Body of pancreas (tissue), 4 donors: ENCODE measurements around the gene IFT81. TPM values are rescaled to one million over a fixed set of nuclear protein-coding genes. Genes with fewer than 3 reads are reported as not detected.
"Not testable (repeated sequence)": the region's sequence is repeated elsewhere in the genome, so short reads cannot be mapped to it uniquely, and the experiment has no call there.

ENCODE experiments used
- ATAC-seq: fragments of 150-250 bp; one replicate; pipeline ENCODE4 v1.9.1; 2016
- DNase-seq, 4 donors: peaks; one replicate each; pipeline ENCODE4 v3.0.0-alpha.2; 2019
- H3K27ac ChIP-seq, 4 donors: fragments of 200-600 bp; sonication (generic); 1 replicate in 3 of 4; 2 replicates in 1 of 4; pipeline versions ENCODE4 v1.5.1 to v1.6.1; 2016 to 2019; ENCODE audit warnings: mild to moderate bottlenecking in 1 of 4, mixed read lengths in 1 of 4, moderate library complexity in 1 of 4
- H3K27me3 ChIP-seq, 2 donors: fragments of 200-600 bp; sonication (generic); one replicate each; pipeline ENCODE4 v1.6.0; 2016; ENCODE audit warnings: mild to moderate bottlenecking in 1 of 2
- H3K36me3 ChIP-seq, 2 donors: fragments of 200-600 bp; sonication (generic); replicated peaks in 1 of 2; 2 replicates each; pipeline ENCODE4 v1.5.1; 2016; ENCODE audit warnings: low read depth in 2 of 2; ENCODE audit not compliant: insufficient read depth in 1 of 2
- H3K4me1 ChIP-seq: fragments of 200-600 bp; sonication (generic); one replicate; pipeline ENCODE4 v1.6.0; 2016
- H3K4me3 ChIP-seq, 2 donors: fragments of 200-600 bp; sonication (generic); 1 replicate in 1 of 2; 2 replicates in 1 of 2; pipeline ENCODE4 v1.5.1; 2016 to 2019
- H3K9me3 ChIP-seq, 3 donors: fragments of 200-600 bp; sonication (generic); 1 replicate in 2 of 3; 2 replicates in 1 of 3; pipeline ENCODE4 v1.5.1; 2016
- POLR2A ChIP-seq, 3 donors: fragments of 450-650 bp; IDR thresholded peaks; one replicate each; pipeline ENCODE4 v1.6.1; 2016; ENCODE audit warnings: antibody characterized with exemption in 3 of 3, mild to moderate bottlenecking in 2 of 3
- WGBS, 2 donors: methylation state at CpG; one replicate each; pipeline ENCODE4 v1.1.5; 2017; 5-methylcytosine and 5-hydroxymethylcytosine counted together
- intact Hi-C: fragments of 100-400 bp; cut with DNase I; formaldehyde crosslinking; loops from one replicate; pipeline ENCODE4 v1.15.1; 2023
- total RNA-seq, 2 donors: library from RNA; depleted of rRNA; stranded (reverse); fragments of >200 nt; gene quantifications; one replicate each; pipeline ENCODE4 v1.1.0, GENCODE V29; 2016
- TF ChIP-seq, protein P1 (sequence below), 7 experiments: fragments of 450-650 bp in 4 of 7; fragments of 200-600 bp in 3 of 7; sonication (generic) in 3 of 7; IDR thresholded peaks; one replicate each; pipeline ENCODE4 v1.5.1; 2016 to 2019; ENCODE audit warnings: antibody characterized with exemption in 7 of 7

Gene IFT81
- total RNA-seq, 2 donors from 2014 or later, result 5.2 to 6.3 TPM

- Histone ChIP-seq H3K4me3 (no peak overlapping the region), H3K4me1 (peaks cover 37% of the 10 kb centered on the region), H3K27ac (peak overlapping the region in 1 of 4 donors; percentile 35), H3K9me3 (no peaks in the 10 kb centered on the region), H3K27me3 (no peaks in the 10 kb centered on the region), H3K36me3 (no peaks in the 10 kb centered on the region)
- intact Hi-C loops, result no loop called here
- 63 to 72% methylated on average over 8 to 9 of the region's 9 CpGs for WGBS, 2 donors
- TF ChIP-seq, protein P1, sequence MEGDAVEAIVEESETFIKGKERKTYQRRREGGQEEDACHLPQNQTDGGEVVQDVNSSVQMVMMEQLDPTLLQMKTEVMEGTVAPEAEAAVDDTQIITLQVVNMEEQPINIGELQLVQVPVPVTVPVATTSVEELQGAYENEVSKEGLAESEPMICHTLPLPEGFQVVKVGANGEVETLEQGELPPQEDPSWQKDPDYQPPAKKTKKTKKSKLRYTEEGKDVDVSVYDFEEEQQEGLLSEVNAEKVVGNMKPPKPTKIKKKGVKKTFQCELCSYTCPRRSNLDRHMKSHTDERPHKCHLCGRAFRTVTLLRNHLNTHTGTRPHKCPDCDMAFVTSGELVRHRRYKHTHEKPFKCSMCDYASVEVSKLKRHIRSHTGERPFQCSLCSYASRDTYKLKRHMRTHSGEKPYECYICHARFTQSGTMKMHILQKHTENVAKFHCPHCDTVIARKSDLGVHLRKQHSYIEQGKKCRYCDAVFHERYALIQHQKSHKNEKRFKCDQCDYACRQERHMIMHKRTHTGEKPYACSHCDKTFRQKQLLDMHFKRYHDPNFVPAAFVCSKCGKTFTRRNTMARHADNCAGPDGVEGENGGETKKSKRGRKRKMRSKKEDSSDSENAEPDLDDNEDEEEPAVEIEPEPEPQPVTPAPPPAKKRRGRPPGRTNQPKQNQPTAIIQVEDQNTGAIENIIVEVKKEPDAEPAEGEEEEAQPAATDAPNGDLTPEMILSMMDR (IDR thresholded peaks at IDR 0.05), result no peak
- no peak for TF ChIP-seq POLR2A (IDR thresholded peaks at IDR 0.05)
- ATAC-seq (no peak), DNase-seq (no peak)
Measured at GRCh38 chr12:110252716-110253115, 128.6 kb downstream of the IFT81 start.

GRCh38 chr12:110253176-110253575 lies 129.0 kb downstream of the IFT81 start:
- DNase-seq (peak; percentile 50 to 74 (median 64)), ATAC-seq (peak; percentile 64)
- Histone ChIP-seq H3K4me3 (no peak overlapping the region), H3K27ac (peak overlapping the region in 1 of 4 donors; percentile 35), H3K9me3 (no peaks in the 10 kb centered on the region), H3K27me3 (no peaks in the 10 kb centered on the region), H3K4me1 (peaks cover 33% of the 10 kb centered on the region), H3K36me3 (no peaks in the 10 kb centered on the region)
- no peak for TF ChIP-seq POLR2A (IDR thresholded peaks at IDR 0.05)
- 28 to 38% methylated on average over 9 of the region's 9 CpGs for WGBS, 2 donors
- intact Hi-C loops, result no loop called here

DNA sequence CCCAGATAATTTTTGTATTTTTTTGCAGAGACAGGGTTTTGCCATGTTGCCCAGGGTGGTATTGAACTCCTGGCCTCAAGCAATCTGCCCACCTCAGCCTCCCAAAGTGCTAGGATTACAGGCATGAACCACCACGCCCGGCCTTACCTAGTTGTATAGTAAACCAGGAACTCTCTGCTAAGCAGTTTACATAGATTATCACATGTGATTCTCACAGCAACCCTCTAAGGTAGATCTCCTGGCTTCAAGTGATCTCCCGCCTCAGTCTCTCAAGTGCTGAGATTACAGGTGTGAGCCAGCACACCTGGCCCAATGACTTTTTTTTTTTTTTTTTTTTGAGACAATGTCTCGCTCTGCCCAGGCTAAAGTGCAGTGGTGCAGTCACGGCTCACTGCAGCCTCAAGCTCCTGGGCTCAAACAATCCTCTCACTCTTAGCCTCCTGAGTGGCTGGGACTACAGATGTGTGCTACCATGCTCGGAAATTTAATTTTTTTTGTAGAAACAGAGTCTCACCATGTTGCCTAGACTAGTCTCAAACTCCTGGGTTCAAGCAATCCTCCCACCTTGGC lies 130.9 kb downstream of the IFT81 start:
- no peak for ATAC-seq
- H3K27ac ChIP-seq, result no peak overlapping the region
- no peak for DNase-seq
- no peak for TF ChIP-seq POLR2A (IDR thresholded peaks at IDR 0.05)
- TF ChIP-seq, protein P1 (IDR thresholded peaks at IDR 0.05), result no peak
- no peaks in the 10 kb centered on the region for H3K27me3 ChIP-seq
- intact Hi-C loops, result no loop called here
- no peaks in the 10 kb centered on the region for H3K36me3 ChIP-seq
- 55 to 61% methylated on average over 6 of the region's 6 CpGs for WGBS, 2 donors
- H3K4me1 ChIP-seq, result peaks cover 14% of the 10 kb centered on the region
- no peak overlapping the region for H3K4me3 ChIP-seq
- no peaks in the 10 kb centered on the region for H3K9me3 ChIP-seq

GRCh38 chr12:110255890-110256456 lies 131.8 kb downstream of the IFT81 start:
- intact Hi-C loops, H3K36me3 ChIP-seq, H3K27me3 ChIP-seq, H3K4me1 ChIP-seq, DNase-seq, H3K4me3 ChIP-seq, ATAC-seq, H3K9me3 ChIP-seq: not testable (repeated sequence)
- WGBS, 2 donors, result 93 to 97% methylated on average over 11 of the region's 11 CpGs
- peak overlapping the region in 1 of 4 donors; percentile 33 for H3K27ac ChIP-seq

DNA sequence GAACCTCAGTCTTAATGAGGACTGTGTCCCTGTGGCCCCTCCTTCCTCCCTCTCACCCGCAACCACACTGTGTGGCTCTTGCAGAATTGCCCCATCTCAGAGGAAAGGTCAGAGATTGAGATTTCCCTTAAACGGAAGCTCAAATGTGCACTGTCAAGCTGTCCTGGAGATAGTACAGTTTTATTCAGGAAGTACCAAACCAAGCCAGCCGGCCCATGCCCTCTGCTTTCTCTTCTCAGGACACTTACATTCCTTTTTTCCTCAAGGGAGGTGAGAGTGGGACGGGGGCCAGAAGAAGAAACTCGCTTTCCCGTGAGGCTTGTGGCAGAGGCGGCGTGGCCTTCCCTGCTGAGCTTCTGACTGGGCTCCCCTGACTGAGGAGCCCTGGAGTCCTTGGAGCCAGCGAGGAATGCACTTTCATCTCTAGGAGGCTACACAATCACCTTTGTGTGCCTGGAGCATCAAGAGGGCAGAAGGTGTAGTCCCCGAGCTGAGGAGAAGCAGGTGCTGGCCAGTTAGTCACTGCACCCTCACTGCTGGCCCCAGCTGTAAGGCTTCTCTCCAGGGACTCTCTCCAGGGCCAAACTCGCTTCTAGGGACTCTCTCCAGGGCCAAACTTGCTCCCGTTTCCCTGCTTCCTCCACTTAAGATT lies 132.7 kb downstream of the IFT81 start:
- Histone ChIP-seq H3K27ac (peak overlapping the region in 1 of 4 donors; percentile 33), H3K4me3 (no peak overlapping the region), H3K4me1 (peaks cover 9% of the 10 kb centered on the region), H3K27me3 (no peaks in the 10 kb centered on the region), H3K36me3 (no peaks in the 10 kb centered on the region), H3K9me3 (no peaks in the 10 kb centered on the region)
- intact Hi-C loops, result no loop called here
- WGBS, 2 donors, result 73 to 92% methylated on average over 9 to 12 of the region's 12 CpGs
- TF ChIP-seq, protein P1 (IDR thresholded peaks at IDR 0.05), result no peak
- no peak for TF ChIP-seq POLR2A (IDR thresholded peaks at IDR 0.05)
- ATAC-seq, result peak; percentile 41
- peak; percentile 17 to 57 (median 28) for DNase-seq
